Keratinocyte (primary cell): Measurements from ENCODE around the gene DCTN3.

ENCODE experiments used
- CTCF ChIP-seq, 3 experiments: IDR thresholded peaks in 1 of 3; conservative IDR thresholded peaks in 1 of 3; optimal IDR thresholded peaks in 1 of 3; 2 replicates in 2 of 3; 3 replicates in 1 of 3; pipeline versions ENCODE3 to v1.5.1; 2011; ENCODE audit warnings: low read length in 3 of 3, mild to moderate bottlenecking in 3 of 3, moderate library complexity in 2 of 3, control low read depth in 1 of 3, inconsistent platforms in 1 of 3; ENCODE audit not compliant: insufficient read depth in 2 of 3; ENCODE audit errors: extremely low read depth in 1 of 3
- EZH2 ChIP-seq: IDR thresholded peaks from one replicate; pipeline ENCODE4 v1.6.1; 2012; ENCODE audit warnings: inconsistent platforms, mild to moderate bottlenecking, low read length, moderate library complexity

GRCh38 chr9:34572628-34573027, 47.7 kb downstream of the DCTN3 start:
- TF ChIP-seq CTCF (optimal IDR thresholded peaks at IDR 0.05 in 1 of 3, IDR thresholded peaks at IDR 0.05 in 1 of 3, conservative IDR thresholded peaks at IDR 0.05 in 1 of 3; ENCODE audit: extremely low read depth in 1 of 3, insufficient read depth in 2 of 3, low read length in 3 of 3), result no peak
- TF ChIP-seq EZH2, result no peak
